Spleen (tissue), 7 donors: ENCODE results near the gene C4orf17.

Experiments used
- POLR2A ChIP-seq, 3 donors: fragments of 450-650 bp; IDR thresholded peaks; one replicate each; pipeline ENCODE4 v1.5.1; 2017; ENCODE audit warnings: antibody characterized with exemption in 3 of 3, mild to moderate bottlenecking in 1 of 3
- TF ChIP-seq, protein P1 (sequence below), 11 experiments: fragments of 200-600 bp in 7 of 11; fragments of 450-650 bp in 4 of 11; sonication (generic) in 4 of 11; IDR thresholded peaks in 8 of 11; conservative IDR thresholded peaks in 3 of 11; 1 replicate in 7 of 11; 2 replicates in 4 of 11; pipeline versions ENCODE4 v1.4.0 to v1.8.0; 2016 to 2021; ENCODE audit warnings: antibody characterized with exemption in 11 of 11, inconsistent platforms in 4 of 11, mild to moderate bottlenecking in 1 of 11
- donor health status: DM: no; HTN: no; CAD: no; lungs with moderate emphysema.
- donor health status: DM: no; HTN: no; CAD: no.
- donor health status: DM: no; HTN: no; CAD: no.

DNA sequence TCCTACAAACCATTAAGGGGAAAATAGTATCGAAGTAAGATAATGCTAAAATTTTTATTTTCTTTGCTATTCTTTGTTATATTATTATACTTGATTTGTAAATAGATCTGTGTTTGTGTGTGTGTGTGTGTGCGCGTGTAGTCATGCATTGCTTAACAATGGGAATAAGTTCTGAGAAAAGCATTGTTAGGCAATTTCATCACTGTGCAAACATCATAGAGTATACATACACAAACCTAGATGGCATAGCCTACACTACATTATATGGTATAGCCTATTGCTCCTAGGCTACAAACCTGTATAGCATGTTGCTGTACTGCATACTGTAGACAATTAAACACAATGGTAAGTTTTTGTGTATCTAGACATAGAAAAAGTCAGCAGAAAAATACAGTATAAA is 80.9 kb downstream of the C4orf17 start:
- TF ChIP-seq, protein P1, sequence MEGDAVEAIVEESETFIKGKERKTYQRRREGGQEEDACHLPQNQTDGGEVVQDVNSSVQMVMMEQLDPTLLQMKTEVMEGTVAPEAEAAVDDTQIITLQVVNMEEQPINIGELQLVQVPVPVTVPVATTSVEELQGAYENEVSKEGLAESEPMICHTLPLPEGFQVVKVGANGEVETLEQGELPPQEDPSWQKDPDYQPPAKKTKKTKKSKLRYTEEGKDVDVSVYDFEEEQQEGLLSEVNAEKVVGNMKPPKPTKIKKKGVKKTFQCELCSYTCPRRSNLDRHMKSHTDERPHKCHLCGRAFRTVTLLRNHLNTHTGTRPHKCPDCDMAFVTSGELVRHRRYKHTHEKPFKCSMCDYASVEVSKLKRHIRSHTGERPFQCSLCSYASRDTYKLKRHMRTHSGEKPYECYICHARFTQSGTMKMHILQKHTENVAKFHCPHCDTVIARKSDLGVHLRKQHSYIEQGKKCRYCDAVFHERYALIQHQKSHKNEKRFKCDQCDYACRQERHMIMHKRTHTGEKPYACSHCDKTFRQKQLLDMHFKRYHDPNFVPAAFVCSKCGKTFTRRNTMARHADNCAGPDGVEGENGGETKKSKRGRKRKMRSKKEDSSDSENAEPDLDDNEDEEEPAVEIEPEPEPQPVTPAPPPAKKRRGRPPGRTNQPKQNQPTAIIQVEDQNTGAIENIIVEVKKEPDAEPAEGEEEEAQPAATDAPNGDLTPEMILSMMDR (IDR thresholded peaks at IDR 0.05 in 8 of 11, conservative IDR thresholded peaks at IDR 0.05 in 3 of 11) = no peak
- TF ChIP-seq POLR2A (IDR thresholded peaks at IDR 0.05) = no peak
